ENCODE data around the gene PBRM1.

DNA sequence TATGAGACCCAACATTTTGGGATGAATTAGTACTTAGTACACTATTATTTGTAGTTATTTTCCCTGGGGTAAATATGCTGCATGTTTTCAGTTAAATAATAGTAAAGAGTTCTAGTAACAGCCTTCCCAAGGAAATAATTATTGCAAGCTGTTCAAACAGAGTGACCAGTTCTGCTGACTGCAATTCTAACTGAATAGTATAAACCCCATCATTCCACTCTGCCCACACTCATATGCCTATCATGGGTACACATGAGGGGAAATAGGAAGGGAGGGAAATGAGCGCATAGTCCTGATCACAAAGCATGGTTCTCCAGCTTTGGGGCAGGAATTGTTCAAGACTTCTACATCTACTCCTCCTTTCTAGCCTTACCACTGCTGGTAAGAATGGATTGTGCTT is 130.7 kb downstream of the PBRM1 start:
- TF ChIP-seq POLR2AphosphoS5 (IDR thresholded peaks at IDR 0.05; ENCODE audit: low read depth) (no peak), EZH2 (IDR thresholded peaks at IDR 0.05; ENCODE audit: low read depth, unreplicated experiment) (no peak), EZH2phosphoT487 (IDR thresholded peaks at IDR 0.05; ENCODE audit: unreplicated experiment) (no peak)
- TF ChIP-seq, protein P1, sequence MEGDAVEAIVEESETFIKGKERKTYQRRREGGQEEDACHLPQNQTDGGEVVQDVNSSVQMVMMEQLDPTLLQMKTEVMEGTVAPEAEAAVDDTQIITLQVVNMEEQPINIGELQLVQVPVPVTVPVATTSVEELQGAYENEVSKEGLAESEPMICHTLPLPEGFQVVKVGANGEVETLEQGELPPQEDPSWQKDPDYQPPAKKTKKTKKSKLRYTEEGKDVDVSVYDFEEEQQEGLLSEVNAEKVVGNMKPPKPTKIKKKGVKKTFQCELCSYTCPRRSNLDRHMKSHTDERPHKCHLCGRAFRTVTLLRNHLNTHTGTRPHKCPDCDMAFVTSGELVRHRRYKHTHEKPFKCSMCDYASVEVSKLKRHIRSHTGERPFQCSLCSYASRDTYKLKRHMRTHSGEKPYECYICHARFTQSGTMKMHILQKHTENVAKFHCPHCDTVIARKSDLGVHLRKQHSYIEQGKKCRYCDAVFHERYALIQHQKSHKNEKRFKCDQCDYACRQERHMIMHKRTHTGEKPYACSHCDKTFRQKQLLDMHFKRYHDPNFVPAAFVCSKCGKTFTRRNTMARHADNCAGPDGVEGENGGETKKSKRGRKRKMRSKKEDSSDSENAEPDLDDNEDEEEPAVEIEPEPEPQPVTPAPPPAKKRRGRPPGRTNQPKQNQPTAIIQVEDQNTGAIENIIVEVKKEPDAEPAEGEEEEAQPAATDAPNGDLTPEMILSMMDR (conservative IDR thresholded peaks at IDR 0.05; ENCODE audit: low read depth in 2 of 2), result no peak

All from GM23338 (cell line).